Natural killer cell (primary cell): ENCODE data around the gene IFT122. TPM values are rescaled to one million over a fixed set of nuclear protein-coding genes. Genes with fewer than 3 reads are reported as not detected.
"Not testable (repeated sequence)": the region's sequence is repeated elsewhere in the genome, so short reads cannot be mapped to it uniquely, and the experiment has no call there.

Experiments
- ATAC-seq, 3 donors: fragments of 150-1000 bp in 2 of 3; fragments of 200-7000 bp in 1 of 3; cut with Tn5 transposase; 1 replicate in 1 of 3; 2 replicates in 2 of 3; pipeline ENCODE4 v1.10.0; 2021; ENCODE audit warnings: mild to moderate bottlenecking in 2 of 3, moderate library complexity in 2 of 3
- DNase-seq, 2 donors: peaks; one replicate each; pipeline versions ENCODE4 v3.0.0 to v3.0.0-alpha.2; 2013 to 2021; ENCODE audit warnings: mixed read lengths in 1 of 2
- H3K27ac ChIP-seq: one replicate; pipeline ENCODE4 v1.5.1; 2013; ENCODE audit warnings: mild to moderate bottlenecking, low read length
- H3K27me3 ChIP-seq: one replicate; pipeline ENCODE4 v1.6.1; 2013; ENCODE audit warnings: low read length; ENCODE audit not compliant: control insufficient read depth, insufficient read depth
- H3K36me3 ChIP-seq: one replicate; pipeline ENCODE4 v1.6.1; 2013; ENCODE audit warnings: low read length; ENCODE audit not compliant: control insufficient read depth, insufficient read depth
- H3K4me1 ChIP-seq: one replicate; pipeline ENCODE4 v1.6.1; 2013; ENCODE audit warnings: low read length; ENCODE audit not compliant: control insufficient read depth, insufficient read depth
- H3K4me3 ChIP-seq: one replicate; pipeline ENCODE4 v1.5.1; 2013; ENCODE audit warnings: low read length
- H3K9me3 ChIP-seq: one replicate; pipeline ENCODE4 v1.6.1; 2013; ENCODE audit warnings: low read length; ENCODE audit not compliant: control insufficient read depth, insufficient read depth
- H3K27ac Mint-ChIP-seq, 2 donors: one replicate each; pipeline ENCODE4 v1.8.0; 2022; ENCODE audit warnings: mild to moderate bottlenecking in 2 of 2, mixed read lengths in 2 of 2, moderate library complexity in 1 of 2
- H3K27me3 Mint-ChIP-seq, 2 donors: one replicate each; pipeline ENCODE4 v1.8.0; 2022; ENCODE audit warnings: low read depth in 2 of 2, mixed read lengths in 2 of 2
- H3K36me3 Mint-ChIP-seq: one replicate; pipeline ENCODE4 v1.8.0; 2022; ENCODE audit warnings: mixed read lengths
- H3K4me1 Mint-ChIP-seq, 2 donors: one replicate each; pipeline ENCODE4 v1.8.0; 2022; ENCODE audit warnings: mixed read lengths in 2 of 2
- H3K4me3 Mint-ChIP-seq: one replicate; pipeline ENCODE4 v1.8.0; 2022; ENCODE audit warnings: mild to moderate bottlenecking, moderate library complexity, mixed read lengths
- H3K9me3 Mint-ChIP-seq, 2 donors: one replicate each; pipeline ENCODE4 v1.8.0; 2022; ENCODE audit warnings: mixed read lengths in 2 of 2
- WGBS: methylation state at CpG from one replicate; pipeline ENCODE4 v1.1.7; 2013; ENCODE audit warnings: missing lambda C conversion rate; ENCODE audit not compliant: insufficient coverage; 5-methylcytosine and 5-hydroxymethylcytosine counted together
- intact Hi-C: fragments of 100-400 bp; cut with micrococcal nuclease; formaldehyde crosslinking; loops from one replicate; pipeline ENCODE4 v1.14.2; 2022
- total RNA-seq, 4 donors: library from RNA; stranded (reverse); fragments of 120-200 nt in 1 of 4; gene quantifications; one replicate each; pipeline versions ENCODE4 v1.2.3 to v1.2.4, GENCODE V29; 2013 to 2022
- TF ChIP-seq, protein P1 (sequence below): fragments of 200-600 bp; IDR thresholded peaks from one replicate; pipeline ENCODE4 v1.8.0; 2022; ENCODE audit warnings: antibody characterized with exemption

IFT122 gene
- total RNA-seq, 3 donors from 2014 or later (not counting 1 experiment from before 2014, with no cell fraction given): 20.7 to 26.6 (median 23.9) TPM

DNA sequence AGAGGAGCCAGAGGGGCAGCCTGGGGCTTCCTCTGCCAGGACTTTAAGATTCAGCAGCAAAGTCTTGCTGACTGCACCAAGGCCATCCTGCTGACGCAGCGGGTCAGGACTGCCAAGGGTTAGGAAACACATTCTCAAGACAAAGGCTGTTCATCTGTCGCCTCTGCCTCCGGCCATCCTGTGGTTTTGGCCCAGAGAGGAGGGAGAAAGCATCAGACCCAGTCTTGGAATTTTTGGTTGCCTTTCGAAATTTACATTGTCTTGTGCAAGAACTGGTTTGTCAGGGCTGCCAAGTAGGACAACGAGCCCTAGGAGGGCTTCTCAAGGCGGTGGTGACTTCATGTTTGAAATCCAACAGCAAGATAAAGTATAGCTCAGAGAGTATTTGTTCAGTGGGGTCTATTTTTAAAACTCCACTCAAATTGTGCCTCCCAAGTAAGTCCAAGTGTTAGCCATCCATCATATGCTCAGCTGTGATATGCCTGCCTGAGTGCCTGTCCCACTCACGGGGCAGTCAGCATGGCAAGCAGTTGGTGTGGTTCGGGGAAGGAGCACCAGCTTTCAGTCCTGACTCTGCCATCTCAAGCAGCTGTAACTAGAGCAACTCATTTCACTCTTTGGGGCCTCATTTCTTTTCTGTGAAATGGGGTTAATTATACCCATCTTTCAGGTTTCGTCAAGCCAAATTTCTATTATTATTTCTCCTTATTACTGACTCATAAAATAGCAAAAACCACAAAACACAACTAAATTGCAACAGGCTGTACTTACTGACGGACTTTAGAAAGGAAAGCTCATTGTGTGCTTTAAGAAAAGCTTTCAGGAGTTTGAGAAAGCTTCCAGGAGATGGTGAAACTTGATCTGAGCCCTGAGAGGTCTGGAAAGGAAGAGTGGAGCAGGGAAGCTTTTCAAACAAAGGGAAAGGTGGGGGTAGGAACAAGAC, 46.0 kb downstream of the IFT122 start:
- peaks cover 5% of the 10 kb centered on the region for H3K4me1 ChIP-seq
- H3K27me3 ChIP-seq: no peaks in the 10 kb centered on the region
- Mint-ChIP-seq H3K4me1 (peaks cover 0 to 9% of the 10 kb centered on the region in 2 donors), H3K4me3 (no peak overlapping the region), H3K36me3 (no peaks in the 10 kb centered on the region), H3K27ac (no peak overlapping the region), H3K9me3 (no peaks in the 10 kb centered on the region), H3K27me3 (no peaks in the 10 kb centered on the region)
- no peak overlapping the region for H3K4me3 ChIP-seq
- peaks cover 2% of the 10 kb centered on the region for H3K36me3 ChIP-seq
- no peaks in the 10 kb centered on the region for H3K9me3 ChIP-seq
- TF ChIP-seq, protein P1, sequence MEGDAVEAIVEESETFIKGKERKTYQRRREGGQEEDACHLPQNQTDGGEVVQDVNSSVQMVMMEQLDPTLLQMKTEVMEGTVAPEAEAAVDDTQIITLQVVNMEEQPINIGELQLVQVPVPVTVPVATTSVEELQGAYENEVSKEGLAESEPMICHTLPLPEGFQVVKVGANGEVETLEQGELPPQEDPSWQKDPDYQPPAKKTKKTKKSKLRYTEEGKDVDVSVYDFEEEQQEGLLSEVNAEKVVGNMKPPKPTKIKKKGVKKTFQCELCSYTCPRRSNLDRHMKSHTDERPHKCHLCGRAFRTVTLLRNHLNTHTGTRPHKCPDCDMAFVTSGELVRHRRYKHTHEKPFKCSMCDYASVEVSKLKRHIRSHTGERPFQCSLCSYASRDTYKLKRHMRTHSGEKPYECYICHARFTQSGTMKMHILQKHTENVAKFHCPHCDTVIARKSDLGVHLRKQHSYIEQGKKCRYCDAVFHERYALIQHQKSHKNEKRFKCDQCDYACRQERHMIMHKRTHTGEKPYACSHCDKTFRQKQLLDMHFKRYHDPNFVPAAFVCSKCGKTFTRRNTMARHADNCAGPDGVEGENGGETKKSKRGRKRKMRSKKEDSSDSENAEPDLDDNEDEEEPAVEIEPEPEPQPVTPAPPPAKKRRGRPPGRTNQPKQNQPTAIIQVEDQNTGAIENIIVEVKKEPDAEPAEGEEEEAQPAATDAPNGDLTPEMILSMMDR: no peak
- ATAC-seq (no peak), DNase-seq (no peak)
- no peak overlapping the region for H3K27ac ChIP-seq
- intact Hi-C loops: no loop called here
- WGBS: 88% methylated on average over 11 of the region's 11 CpGs

DNA sequence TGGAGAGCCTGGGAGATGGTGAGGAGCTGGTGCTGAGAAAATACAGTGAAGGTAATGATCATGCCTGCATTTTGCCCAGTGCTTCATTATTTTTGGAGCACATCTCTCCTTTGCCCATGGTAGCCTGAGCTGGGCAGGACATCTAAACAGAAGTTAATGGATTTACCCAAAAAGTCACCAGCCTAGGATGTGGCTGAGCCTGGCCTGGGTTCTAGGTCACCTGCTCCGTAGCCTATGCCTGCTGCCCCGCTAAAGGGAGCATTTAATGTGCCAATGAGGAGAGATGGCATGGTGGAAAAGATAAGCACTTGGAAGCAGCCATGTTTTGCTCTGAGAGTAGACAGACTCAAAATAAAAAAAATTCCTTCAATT, 46.6 kb downstream of the IFT122 start:
- TF ChIP-seq, protein P1: no peak
- H3K9me3 ChIP-seq: no peaks in the 10 kb centered on the region
- peaks cover 1% of the 10 kb centered on the region for H3K36me3 ChIP-seq
- DNase-seq (no peak), ATAC-seq (no peak)
- H3K9me3 Mint-ChIP-seq: no peaks in the 10 kb centered on the region
- no peak overlapping the region for H3K4me3 ChIP-seq
- H3K27me3 ChIP-seq: no peaks in the 10 kb centered on the region
- H3K4me1 Mint-ChIP-seq: peaks cover 0 to 9% of the 10 kb centered on the region in 2 donors
- no peak overlapping the region for H3K27ac ChIP-seq
- intact Hi-C loops: no loop called here
- no peak overlapping the region for H3K4me3 Mint-ChIP-seq
- no peak overlapping the region for H3K27ac Mint-ChIP-seq
- 98% methylated on average over 2 of the region's 2 CpGs for WGBS
- H3K4me1 ChIP-seq: peaks cover 5% of the 10 kb centered on the region
- no peaks in the 10 kb centered on the region for H3K36me3 Mint-ChIP-seq
- H3K27me3 Mint-ChIP-seq: no peaks in the 10 kb centered on the region

DNA sequence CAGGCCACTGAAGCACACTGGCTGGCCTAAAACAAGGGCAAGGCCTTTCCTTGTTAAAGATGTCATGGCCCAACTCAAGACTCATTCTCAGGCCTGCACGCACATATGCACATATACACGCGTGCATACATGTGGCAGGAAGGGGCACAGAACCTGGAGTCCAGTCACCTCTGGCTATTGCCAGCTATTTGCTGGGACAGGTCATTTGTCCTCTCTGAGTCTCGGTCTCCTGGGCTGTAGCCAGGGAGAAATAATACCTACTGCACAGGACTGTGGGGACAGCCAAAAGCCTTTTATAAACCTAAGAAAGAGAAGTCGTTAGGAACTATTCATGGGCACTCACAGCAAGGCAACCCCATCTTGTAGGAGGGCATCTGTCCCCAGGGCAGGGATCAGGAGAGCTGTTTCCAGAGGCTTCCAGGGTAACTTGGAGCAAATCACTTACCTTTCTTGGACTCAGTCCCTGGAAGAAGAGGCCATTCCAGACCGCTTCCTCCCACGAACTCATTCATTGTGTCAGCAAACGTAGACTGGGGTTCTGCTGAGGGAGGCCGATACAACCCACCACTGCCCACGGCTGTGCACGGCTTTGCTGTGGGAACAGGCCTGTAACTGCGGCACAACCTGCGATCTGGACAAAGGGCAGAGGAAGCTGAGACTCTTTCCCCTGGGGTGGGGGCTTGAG, 47.3 kb downstream of the IFT122 start:
- no peak overlapping the region for H3K27ac ChIP-seq
- ATAC-seq: no peak
- Mint-ChIP-seq H3K4me1 (peaks cover 0 to 9% of the 10 kb centered on the region in 2 donors), H3K36me3 (no peaks in the 10 kb centered on the region), H3K9me3 (no peaks in the 10 kb centered on the region), H3K27me3 (no peaks in the 10 kb centered on the region), H3K27ac (no peak overlapping the region), H3K4me3 (no peak overlapping the region)
- WGBS: 97% methylated on average over 13 of the region's 13 CpGs
- H3K27me3 ChIP-seq: no peaks in the 10 kb centered on the region
- H3K4me3 ChIP-seq: no peak overlapping the region
- no peaks in the 10 kb centered on the region for H3K36me3 ChIP-seq
- intact Hi-C loops: no loop called here
- H3K9me3 ChIP-seq: no peaks in the 10 kb centered on the region
- TF ChIP-seq, protein P1: no peak
- no peak for DNase-seq
- H3K4me1 ChIP-seq: peaks cover 5% of the 10 kb centered on the region

DNA sequence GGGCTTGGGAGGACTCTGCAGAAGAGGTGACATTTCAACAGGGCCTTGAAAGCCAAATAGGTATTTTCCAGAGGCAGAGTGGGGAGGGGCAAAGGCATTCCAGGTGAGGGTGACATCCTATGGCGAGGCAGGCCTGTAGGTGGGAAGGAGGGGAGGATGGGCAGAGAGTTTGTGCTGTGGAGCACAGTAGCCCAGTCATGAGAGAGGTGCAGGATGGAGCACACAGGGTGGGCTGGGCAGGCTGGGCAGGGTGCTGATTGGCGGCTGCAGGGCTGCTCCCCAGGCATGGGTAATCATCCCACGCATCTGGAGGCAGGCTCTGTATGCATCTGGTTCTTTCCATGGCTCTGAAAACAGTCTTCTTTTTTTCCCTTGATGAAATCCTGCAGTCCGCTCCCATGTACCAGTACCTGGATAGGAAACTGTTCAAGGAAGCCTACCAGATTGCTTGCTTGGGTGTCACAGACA, 47.9 kb downstream of the IFT122 start:
- DNase-seq, H3K9me3 ChIP-seq, H3K4me3 ChIP-seq, H3K27me3 Mint-ChIP-seq, H3K36me3 Mint-ChIP-seq, H3K36me3 ChIP-seq, H3K4me3 Mint-ChIP-seq, H3K4me1 ChIP-seq, H3K27ac ChIP-seq, ATAC-seq, H3K27ac Mint-ChIP-seq, H3K27me3 ChIP-seq, H3K9me3 Mint-ChIP-seq, H3K4me1 Mint-ChIP-seq, intact Hi-C loops: not testable (repeated sequence)
- 97% methylated on average over 4 of the region's 4 CpGs for WGBS

DNA sequence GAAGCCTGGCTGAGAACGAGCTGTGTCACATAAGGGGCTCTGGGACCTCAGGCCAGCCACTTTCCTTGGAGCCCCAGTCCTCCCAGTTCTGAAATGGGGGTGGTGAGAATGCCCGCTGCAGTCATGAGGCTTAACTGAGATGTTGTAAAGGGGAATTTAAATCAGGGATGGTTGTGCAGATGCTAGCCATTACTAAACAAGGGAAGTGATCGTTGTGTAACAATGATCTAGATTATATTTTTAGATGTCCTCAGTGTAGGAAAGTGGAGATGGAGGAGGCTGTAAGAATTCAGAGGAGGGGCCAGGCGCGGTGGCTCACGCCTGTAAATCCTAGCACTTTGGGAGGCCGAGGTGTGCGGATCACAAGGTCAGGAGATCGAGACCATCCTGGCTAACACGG, 49.2 kb downstream of the IFT122 start:
- H3K9me3 ChIP-seq, H3K27ac ChIP-seq, H3K27me3 ChIP-seq, H3K4me1 ChIP-seq, H3K4me1 Mint-ChIP-seq, intact Hi-C loops, DNase-seq, H3K36me3 ChIP-seq, H3K4me3 Mint-ChIP-seq, H3K36me3 Mint-ChIP-seq, H3K4me3 ChIP-seq, ATAC-seq, H3K9me3 Mint-ChIP-seq, H3K27ac Mint-ChIP-seq, H3K27me3 Mint-ChIP-seq: not testable (repeated sequence)
- WGBS: 91% methylated on average over 10 of the region's 10 CpGs
